SK-N-SH treated with all-trans-retinoic acid at 6 μM for 48 hours (cell line): Measurements from ENCODE around the gene TANC1.

Experiments used
- ATAC-seq: fragments of 200-7000 bp; cut with Tn5 transposase; 3 replicates; pipeline ENCODE4 v1.9.1; 2020; ENCODE audit warnings: mild to moderate bottlenecking, moderate library complexity
- ARNTL ChIP-seq: fragments of 450-650 bp; formaldehyde crosslinking; IDR thresholded peaks from 2 replicates; pipeline ENCODE4 v1.5.0; 2020; ENCODE audit warnings: low read depth, mild to moderate bottlenecking, moderate library complexity, borderline replicate concordance
- CREB5 ChIP-seq: fragments of 250-450 bp; sonication (Bioruptor Pico); IDR thresholded peaks from 2 replicates; pipeline ENCODE4 v1.5.1; 2020; ENCODE audit warnings: low read depth, mild to moderate bottlenecking, moderate library complexity
- CSDC2 ChIP-seq: fragments of 250-450 bp; sonication (Bioruptor Pico); IDR thresholded peaks from 2 replicates; pipeline ENCODE4 v1.5.0; 2020; ENCODE audit warnings: mild to moderate bottlenecking, moderate library complexity
- CSRNP3 ChIP-seq: fragments of 250-450 bp; sonication (Bioruptor Pico); IDR thresholded peaks from 2 replicates; pipeline ENCODE4 v1.5.1; 2021; ENCODE audit warnings: mild to moderate bottlenecking, moderate library complexity
- ESRRG ChIP-seq: fragments of 250-450 bp; sonication (Bioruptor Pico); IDR thresholded peaks from 2 replicates; pipeline ENCODE4 v1.6.1; 2021; ENCODE audit warnings: mild to moderate bottlenecking
- GLIS3 ChIP-seq: fragments of 250-450 bp; sonication (Bioruptor Pico); IDR thresholded peaks from 2 replicates; pipeline ENCODE4 v1.5.0; 2020; ENCODE audit warnings: mild to moderate bottlenecking, moderate library complexity
- ISL1 ChIP-seq: fragments of 250-450 bp; sonication (Bioruptor Pico); IDR thresholded peaks from 2 replicates; pipeline ENCODE4 v2.1.2; 2022; ENCODE audit warnings: mild to moderate bottlenecking, moderate library complexity
- OSR1 ChIP-seq: fragments of 250-450 bp; sonication (Bioruptor Pico); IDR thresholded peaks from 2 replicates; pipeline ENCODE4 v1.8.0; 2022; ENCODE audit warnings: moderate library complexity, mild to moderate bottlenecking, inconsistent platforms
- PPARA ChIP-seq: fragments of 250-450 bp; sonication (Bioruptor Pico); IDR thresholded peaks from 2 replicates; pipeline ENCODE4 v1.5.0; 2020; ENCODE audit warnings: mild to moderate bottlenecking, borderline replicate concordance
- RARB ChIP-seq: fragments of 250-450 bp; sonication (Bioruptor Pico); IDR thresholded peaks from 2 replicates; pipeline ENCODE4 v1.8.0; 2021; ENCODE audit warnings: mild to moderate bottlenecking, moderate library complexity
- SNAI2 ChIP-seq: fragments of 250-450 bp; sonication (Bioruptor Pico); IDR thresholded peaks from 2 replicates; pipeline ENCODE4 v1.5.0; 2020; ENCODE audit warnings: mild to moderate bottlenecking, moderate library complexity
- TCF4 ChIP-seq: fragments of 250-450 bp; sonication (Bioruptor Pico); IDR thresholded peaks from 2 replicates; pipeline ENCODE4 v1.8.0; 2021; ENCODE audit warnings: mild to moderate bottlenecking, moderate library complexity, borderline replicate concordance
- TOX ChIP-seq: fragments of 250-450 bp; sonication (Bioruptor Pico); IDR thresholded peaks from 2 replicates; pipeline ENCODE4 v1.8.0; 2021; ENCODE audit warnings: mild to moderate bottlenecking, moderate library complexity, borderline replicate concordance
- ZFP3 ChIP-seq: fragments of 250-450 bp; sonication (Bioruptor Pico); IDR thresholded peaks from 2 replicates; pipeline ENCODE4 v1.5.0; 2020; ENCODE audit warnings: mild to moderate bottlenecking, moderate library complexity
- ZFP30 ChIP-seq: fragments of 450-650 bp; formaldehyde crosslinking; IDR thresholded peaks from 2 replicates; pipeline ENCODE4 v1.5.0; 2022; ENCODE audit warnings: mild to moderate bottlenecking, moderate library complexity
- ZNF565 ChIP-seq: fragments of 450-650 bp; formaldehyde crosslinking; conservative IDR thresholded peaks from 2 replicates; pipeline ENCODE4 v1.5.0; 2020; ENCODE audit warnings: low read depth, mild to moderate bottlenecking, moderate library complexity
- ZNF70 ChIP-seq: fragments of 450-650 bp; formaldehyde crosslinking; IDR thresholded peaks from 2 replicates; pipeline ENCODE4 v1.5.0; 2020; ENCODE audit warnings: mild to moderate bottlenecking, moderate library complexity
- ZNF8 ChIP-seq: fragments of 450-650 bp; formaldehyde crosslinking; IDR thresholded peaks from 2 replicates; pipeline ENCODE4 v1.5.0; 2020; ENCODE audit warnings: mild to moderate bottlenecking, moderate library complexity
- TF ChIP-seq, protein P1 (sequence below): fragments of 250-450 bp; sonication (Bioruptor Pico); IDR thresholded peaks from 2 replicates; pipeline ENCODE4 v1.5.0; 2020; ENCODE audit warnings: mild to moderate bottlenecking, moderate library complexity
- TF ChIP-seq, protein P2 (sequence below): fragments of 250-450 bp; sonication (Bioruptor Pico); IDR thresholded peaks from 2 replicates; pipeline ENCODE4 v1.8.0; 2020; ENCODE audit warnings: mild to moderate bottlenecking, moderate library complexity, borderline replicate concordance

TANC1 gene

DNA sequence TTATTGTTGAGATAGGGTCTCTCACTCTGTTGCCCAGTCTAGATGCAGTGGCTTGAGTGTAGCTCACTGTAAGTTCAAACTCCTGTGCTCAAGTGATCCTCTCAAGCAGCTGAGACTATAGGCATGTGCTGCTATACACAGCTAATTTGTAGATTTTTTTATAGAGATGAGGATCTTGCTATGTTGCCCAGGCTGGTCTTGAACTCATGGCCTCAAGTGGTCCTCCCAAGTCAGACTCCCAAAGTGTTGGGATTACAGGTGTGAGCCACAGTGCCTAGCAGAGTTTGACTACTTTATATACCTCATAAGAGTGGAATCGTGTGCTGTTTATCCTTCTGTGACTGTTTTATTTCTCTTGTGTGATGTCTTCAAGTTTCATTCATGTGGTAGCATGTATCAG, 60.3 kb downstream of the TANC1 start:
- TF ChIP-seq ZNF8 (no peak), ZFP30 (CRISPR knock-in tag) (no peak), ZNF565 (CRISPR knock-in tag) (no peak), CSDC2 (CRISPR knock-in tag) (no peak), ARNTL (CRISPR knock-in tag) (no peak), CREB5 (CRISPR knock-in tag) (no peak), RARB (CRISPR knock-in tag) (no peak)
- no peak for ATAC-seq

DNA sequence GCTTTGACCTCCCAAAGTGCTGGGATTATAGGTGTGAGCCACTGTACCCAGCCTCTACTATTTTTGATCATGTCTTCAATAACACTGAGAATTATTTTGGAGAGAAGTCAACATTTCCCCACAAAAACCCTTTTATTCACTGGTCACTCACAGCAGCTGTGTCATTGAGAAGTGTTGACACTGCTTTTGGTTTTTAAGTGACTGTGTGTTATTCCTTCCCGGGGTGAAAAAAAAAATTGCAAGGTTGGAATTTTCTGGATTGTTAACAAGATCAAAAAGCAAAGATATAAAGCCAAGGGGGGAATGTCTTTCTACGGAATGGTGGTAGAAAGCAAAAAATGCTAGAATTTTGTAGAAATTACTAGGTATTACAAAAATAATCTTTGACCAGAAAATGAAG, 61.5 kb downstream of the TANC1 start:
- ATAC-seq = no peak
- TF ChIP-seq ISL1 (CRISPR knock-in tag) = 0 out of 2 replicates have a peak, but pooled peaks have one; percentile 21
- no peak for TF ChIP-seq TOX
- no peak for TF ChIP-seq GLIS3
- no peak for TF ChIP-seq CREB5 (CRISPR knock-in tag)
- TF ChIP-seq RARB (CRISPR knock-in tag) = no peak

DNA sequence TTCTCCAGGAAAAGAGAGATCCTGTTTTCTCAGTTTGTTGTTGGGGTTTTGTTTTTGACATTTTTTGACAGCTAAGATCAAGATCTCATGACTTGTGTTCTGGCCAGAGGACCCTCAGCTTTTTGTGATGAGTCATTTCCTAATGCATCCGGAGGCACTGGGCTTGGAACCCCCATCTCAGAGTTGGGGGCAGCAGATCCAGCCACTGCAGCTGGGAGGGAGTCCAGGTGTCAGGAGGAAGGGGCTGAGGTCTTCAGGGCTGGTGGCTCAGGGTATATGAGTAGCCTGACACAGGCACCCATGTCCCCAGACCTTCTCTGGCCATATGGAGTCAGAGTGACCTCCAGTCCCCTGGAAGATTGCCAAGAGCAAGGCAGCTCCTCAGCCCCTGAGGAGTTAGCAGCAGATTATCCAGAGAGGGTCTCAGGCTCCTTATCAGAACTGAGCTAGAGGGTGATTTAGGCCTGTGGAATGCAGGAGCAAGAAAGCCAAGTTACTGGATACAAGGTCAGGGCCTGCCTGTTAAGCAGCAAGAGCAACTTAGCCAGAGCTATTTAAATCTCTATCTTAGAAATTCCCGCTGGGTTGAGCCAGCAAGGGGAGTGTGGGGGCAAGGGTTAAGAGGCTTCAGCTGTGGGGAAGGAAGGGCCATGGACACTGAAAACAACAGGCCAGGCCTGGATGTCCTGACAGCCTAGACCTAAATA, 62.4 kb downstream of the TANC1 start:
- no peak for TF ChIP-seq ARNTL (CRISPR knock-in tag)
- TF ChIP-seq TCF4 (CRISPR knock-in tag) = 0 out of 2 replicates have a peak, but pooled peaks have one; percentile 12
- TF ChIP-seq ISL1 (CRISPR knock-in tag) = peak; percentile 52
- 0 out of 2 replicates have a peak, but pooled peaks have one; percentile 53 for TF ChIP-seq CSDC2 (CRISPR knock-in tag)
- TF ChIP-seq, protein P1, sequence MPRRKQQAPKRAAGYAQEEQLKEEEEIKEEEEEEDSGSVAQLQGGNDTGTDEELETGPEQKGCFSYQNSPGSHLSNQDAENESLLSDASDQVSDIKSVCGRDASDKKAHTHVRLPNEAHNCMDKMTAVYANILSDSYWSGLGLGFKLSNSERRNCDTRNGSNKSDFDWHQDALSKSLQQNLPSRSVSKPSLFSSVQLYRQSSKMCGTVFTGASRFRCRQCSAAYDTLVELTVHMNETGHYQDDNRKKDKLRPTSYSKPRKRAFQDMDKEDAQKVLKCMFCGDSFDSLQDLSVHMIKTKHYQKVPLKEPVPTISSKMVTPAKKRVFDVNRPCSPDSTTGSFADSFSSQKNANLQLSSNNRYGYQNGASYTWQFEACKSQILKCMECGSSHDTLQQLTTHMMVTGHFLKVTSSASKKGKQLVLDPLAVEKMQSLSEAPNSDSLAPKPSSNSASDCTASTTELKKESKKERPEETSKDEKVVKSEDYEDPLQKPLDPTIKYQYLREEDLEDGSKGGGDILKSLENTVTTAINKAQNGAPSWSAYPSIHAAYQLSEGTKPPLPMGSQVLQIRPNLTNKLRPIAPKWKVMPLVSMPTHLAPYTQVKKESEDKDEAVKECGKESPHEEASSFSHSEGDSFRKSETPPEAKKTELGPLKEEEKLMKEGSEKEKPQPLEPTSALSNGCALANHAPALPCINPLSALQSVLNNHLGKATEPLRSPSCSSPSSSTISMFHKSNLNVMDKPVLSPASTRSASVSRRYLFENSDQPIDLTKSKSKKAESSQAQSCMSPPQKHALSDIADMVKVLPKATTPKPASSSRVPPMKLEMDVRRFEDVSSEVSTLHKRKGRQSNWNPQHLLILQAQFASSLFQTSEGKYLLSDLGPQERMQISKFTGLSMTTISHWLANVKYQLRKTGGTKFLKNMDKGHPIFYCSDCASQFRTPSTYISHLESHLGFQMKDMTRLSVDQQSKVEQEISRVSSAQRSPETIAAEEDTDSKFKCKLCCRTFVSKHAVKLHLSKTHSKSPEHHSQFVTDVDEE (CRISPR knock-in tag) = no peak
- TF ChIP-seq RARB (CRISPR knock-in tag) = no peak
- no peak for TF ChIP-seq TOX
- TF ChIP-seq CREB5 (CRISPR knock-in tag) = no peak
- no peak for TF ChIP-seq ZNF565 (CRISPR knock-in tag)
- TF ChIP-seq, all 23 proteins: peak for 3
- peak; percentile 96 for ATAC-seq

DNA sequence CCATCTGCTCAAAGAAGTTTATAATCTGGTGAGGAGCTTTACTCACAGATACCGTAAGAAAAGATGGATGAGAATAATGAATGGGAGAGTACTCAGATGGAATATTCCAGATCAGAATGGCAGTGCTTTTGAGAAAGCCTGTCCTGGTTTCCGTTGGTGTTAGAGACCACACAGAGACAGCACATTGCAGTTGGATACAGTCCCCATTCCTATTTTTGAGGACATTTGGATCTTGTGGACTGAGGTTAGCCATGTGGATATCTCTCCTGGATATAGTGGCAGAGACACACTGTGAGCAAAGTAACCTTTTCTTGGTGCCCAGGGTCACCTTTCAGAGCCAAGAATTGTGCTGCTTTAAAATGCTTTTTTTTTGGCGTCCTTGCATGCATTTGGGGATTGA, 63.7 kb downstream of the TANC1 start:
- no peak for ATAC-seq
- no peak for TF ChIP-seq ZFP30 (CRISPR knock-in tag)
- TF ChIP-seq, protein P1 (CRISPR knock-in tag) = no peak
- no peak for TF ChIP-seq ISL1 (CRISPR knock-in tag)
- no peak for TF ChIP-seq ZFP3 (CRISPR knock-in tag)
- TF ChIP-seq ARNTL (CRISPR knock-in tag) = no peak
- no peak for TF ChIP-seq ZNF70 (CRISPR knock-in tag)
- no peak for TF ChIP-seq CSRNP3 (CRISPR knock-in tag)
- no peak for TF ChIP-seq SNAI2 (CRISPR knock-in tag)
- TF ChIP-seq RARB (CRISPR knock-in tag) = no peak
- TF ChIP-seq PPARA (CRISPR knock-in tag) = no peak
- no peak for TF ChIP-seq TCF4 (CRISPR knock-in tag)
- no peak for TF ChIP-seq OSR1 (CRISPR knock-in tag)
- TF ChIP-seq, protein P2, sequence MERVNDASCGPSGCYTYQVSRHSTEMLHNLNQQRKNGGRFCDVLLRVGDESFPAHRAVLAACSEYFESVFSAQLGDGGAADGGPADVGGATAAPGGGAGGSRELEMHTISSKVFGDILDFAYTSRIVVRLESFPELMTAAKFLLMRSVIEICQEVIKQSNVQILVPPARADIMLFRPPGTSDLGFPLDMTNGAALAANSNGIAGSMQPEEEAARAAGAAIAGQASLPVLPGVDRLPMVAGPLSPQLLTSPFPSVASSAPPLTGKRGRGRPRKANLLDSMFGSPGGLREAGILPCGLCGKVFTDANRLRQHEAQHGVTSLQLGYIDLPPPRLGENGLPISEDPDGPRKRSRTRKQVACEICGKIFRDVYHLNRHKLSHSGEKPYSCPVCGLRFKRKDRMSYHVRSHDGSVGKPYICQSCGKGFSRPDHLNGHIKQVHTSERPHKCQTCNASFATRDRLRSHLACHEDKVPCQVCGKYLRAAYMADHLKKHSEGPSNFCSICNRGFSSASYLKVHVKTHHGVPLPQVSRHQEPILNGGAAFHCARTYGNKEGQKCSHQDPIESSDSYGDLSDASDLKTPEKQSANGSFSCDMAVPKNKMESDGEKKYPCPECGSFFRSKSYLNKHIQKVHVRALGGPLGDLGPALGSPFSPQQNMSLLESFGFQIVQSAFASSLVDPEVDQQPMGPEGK (CRISPR knock-in tag) = no peak
- no peak for TF ChIP-seq ESRRG (CRISPR knock-in tag)
